ENCODE results near the gene SSC5D. TPM values are rescaled to one million over a fixed set of nuclear protein-coding genes. Genes with fewer than 3 reads are reported as not detected.
"Not testable (repeated sequence)": the region's sequence is repeated elsewhere in the genome, so short reads cannot be mapped to it uniquely, and the experiment has no call there.

Gene SSC5D
- 0.81 TPM for total RNA-seq

DNA sequence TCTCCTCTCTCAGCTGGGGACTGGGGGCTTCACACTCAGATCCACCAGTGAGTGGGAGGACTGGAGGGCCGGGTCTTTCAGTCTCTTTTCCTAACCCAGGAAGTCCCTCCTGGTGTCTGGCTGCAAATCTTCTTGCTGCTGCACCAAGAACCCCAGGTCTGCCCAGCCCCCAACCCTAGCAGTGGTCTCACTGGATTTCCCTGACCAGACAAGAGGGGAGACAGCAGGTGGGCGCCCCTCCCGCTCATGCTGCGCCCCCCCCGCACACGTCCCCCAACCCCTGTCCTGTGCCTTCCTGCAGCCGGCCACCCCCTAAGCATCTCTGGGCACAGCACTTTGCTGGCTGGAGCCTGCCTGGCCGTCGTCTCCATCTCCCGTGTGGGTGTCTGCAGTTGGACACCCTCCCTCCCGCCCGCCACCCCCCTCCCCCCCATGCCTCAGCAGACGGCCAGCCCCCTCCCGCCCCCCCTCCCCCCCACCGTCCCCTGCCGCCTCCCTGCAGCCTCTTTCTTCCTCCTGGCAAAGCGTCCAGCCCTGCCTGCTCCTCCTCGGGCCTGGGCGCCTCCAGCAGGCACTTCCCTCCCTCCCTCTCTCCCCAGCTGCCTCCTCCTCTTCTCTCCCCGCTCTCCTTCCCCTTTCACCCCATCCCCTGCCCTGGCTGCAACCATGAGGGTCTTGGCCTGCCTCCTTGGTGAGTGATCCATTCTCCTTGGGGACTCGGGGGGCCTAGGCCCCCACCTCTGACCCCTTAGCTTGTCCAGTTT, at the start of gene SSC5D:
SSC5D (plus strand) TSS at position 513 of the 764 bp plus-strand sequence; CDS start at position 667, 154 bp downstream.
- ATAC-seq (no peak), DNase-seq (ENCODE audit: low spot score) (no peak)

GRCh38 chr19:55439052-55439451, 49.2 kb upstream of the SSC5D start:
- DNase-seq (ENCODE audit: low spot score) (no peak), ATAC-seq (no peak)

- DNase-seq (ENCODE audit: low spot score) (no peak), ATAC-seq (no peak)
These were observed 47.7 kb upstream of the SSC5D start for GRCh38 chr19:55440411-55441105.

DNA sequence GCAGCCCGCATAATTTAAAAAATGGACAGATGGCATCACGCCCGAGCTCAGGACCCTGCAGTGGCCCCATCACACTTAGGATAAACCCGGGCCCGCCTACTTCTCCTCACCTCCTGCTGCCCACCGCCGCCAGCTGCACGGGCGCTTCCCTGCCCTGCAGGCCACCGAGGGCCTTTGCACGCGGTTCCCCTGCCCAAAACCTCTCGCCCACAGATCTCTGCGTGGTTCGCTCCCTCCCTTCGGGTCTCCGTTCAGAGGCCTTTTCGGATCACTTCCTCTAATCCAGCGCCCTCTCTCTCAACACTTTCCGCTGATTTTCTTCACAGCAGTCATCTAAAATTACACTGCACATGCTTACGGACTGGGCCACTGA, 46.9 kb upstream of the SSC5D start:
- no peak for DNase-seq (ENCODE audit: low spot score)

GRCh38 chr19:55441692-55442321, 46.4 kb upstream of the SSC5D start:
- ATAC-seq = no peak
- DNase-seq (ENCODE audit: low spot score) = no peak

More for the DNA sequence above, 46.9 kb upstream of the SSC5D start:
- no peak for ATAC-seq

GRCh38 chr19:55442372-55442961, 45.8 kb upstream of the SSC5D start:
- DNase-seq (ENCODE audit: low spot score) (no peak), ATAC-seq (peak; percentile 17)

- no peak for ATAC-seq
- DNase-seq (ENCODE audit: low spot score) = no peak
These were observed 45.0 kb upstream of the SSC5D start, which contains the start of gene SHISA7 for GRCh38 chr19:55443045-55443823. Gene SHISA7 (minus strand): TSS chr19:55443300. CDS start chr19:55442863, 437 bp downstream.

DNA sequence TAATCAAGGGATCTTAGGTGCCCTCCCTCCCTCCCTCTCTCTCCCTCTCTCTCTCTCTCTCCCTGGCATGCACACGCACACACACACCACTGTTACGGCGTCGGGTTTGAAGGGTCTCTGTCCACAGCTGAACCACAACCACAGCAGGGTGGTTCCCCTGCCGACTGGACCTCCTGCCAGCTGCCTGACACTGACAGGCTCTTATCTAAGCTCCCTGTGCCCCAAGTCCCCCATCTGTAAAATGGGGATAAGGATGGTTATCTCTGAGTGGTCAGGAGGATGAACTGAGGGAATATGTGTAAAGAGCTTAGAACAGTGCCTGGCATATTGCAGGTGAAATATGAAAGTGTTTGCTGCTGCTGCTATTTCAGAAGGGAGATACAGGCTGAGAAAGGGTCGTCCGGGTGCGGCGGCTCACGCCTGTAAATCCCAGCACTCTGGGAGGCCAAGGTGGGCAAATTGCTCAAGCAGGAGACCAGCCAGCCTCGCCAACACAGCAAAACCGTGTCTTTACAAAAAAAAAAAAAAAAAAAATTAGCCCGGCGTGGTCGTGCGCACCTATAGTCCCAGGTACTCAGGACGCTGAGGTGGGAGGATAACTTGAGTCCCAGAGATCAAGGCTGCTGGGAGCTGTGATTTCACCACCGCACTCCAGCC, 44.3 kb upstream of the SSC5D start:
- DNase-seq (ENCODE audit: low spot score) (no peak), ATAC-seq (no peak)

GRCh38 chr19:55444646-55445045, 43.6 kb upstream of the SSC5D start:
- DNase-seq (ENCODE audit: low spot score) = no peak
- no peak for ATAC-seq

- no peak for DNase-seq (ENCODE audit: low spot score)
- no peak for ATAC-seq
These were observed 42.2 kb upstream of the SSC5D start for GRCh38 chr19:55446060-55446459.

GRCh38 chr19:55447421-55448174, 40.6 kb upstream of the SSC5D start:
- ATAC-seq (peak; percentile 59), DNase-seq (ENCODE audit: low spot score) (peak; percentile 46)

DNA sequence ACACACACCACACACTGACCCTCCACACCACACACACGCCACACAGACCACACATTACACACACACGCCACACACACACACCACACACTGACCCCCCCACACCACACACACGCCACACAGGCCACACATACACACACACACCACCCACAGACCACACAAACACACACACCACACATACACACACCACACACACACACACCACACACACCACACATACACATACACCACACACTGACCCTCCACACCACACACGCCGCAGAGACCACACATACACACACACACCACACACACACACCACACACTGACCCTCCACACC, 40.1 kb upstream of the SSC5D start:
- not testable (repeated sequence) for DNase-seq (ENCODE audit: low spot score); ATAC-seq

- DNase-seq (ENCODE audit: low spot score) (no peak), ATAC-seq (no peak)
These were observed 38.8 kb upstream of the SSC5D start for GRCh38 chr19:55449469-55449868.

DNA sequence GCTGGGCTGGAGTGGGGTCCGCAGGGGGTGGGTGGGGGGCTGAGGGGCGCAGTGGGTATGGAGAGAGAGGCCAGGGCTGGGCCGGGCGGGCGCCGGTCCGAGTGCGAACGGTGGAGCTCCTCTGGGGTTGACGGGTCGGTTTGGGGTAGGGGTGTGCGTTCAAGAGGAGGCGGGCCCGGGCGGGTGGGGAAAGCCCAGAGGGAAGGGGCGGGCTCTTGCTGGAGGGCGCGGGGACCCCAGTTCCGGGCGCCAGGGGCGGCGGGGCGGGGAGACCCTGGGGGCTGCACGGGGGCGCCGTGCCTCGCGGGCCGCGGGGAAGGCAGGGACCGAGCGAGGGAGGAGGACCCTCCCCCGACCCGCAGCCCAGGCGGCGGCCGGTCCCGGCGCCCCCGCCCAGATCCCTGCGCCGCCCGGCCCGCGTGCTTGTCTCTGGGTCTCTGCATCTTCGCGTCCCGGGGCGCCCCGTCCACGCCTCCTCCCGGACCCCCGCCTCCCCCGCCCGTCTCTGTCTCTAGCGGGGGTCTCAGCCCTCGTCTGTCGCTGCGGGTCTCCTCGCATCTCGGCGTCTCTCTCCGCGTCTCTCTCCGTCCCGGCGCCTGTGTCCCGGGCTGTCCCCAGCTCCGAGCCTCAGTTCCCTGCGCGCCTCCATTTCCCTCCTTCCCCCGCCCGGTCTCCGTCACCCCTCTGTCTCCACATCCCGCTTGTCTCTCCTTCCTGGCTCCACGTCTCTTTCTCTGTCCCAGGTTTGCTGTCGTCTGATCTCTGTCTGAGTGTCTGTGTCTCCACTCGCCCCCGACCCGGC, 36.9 kb upstream of the SSC5D start:
- ATAC-seq (no peak), DNase-seq (ENCODE audit: low spot score) (no peak)

- DNase-seq (ENCODE audit: low spot score) (no peak), ATAC-seq (no peak)
These were observed 36.1 kb upstream of the SSC5D start for GRCh38 chr19:55451965-55452748.

DNA sequence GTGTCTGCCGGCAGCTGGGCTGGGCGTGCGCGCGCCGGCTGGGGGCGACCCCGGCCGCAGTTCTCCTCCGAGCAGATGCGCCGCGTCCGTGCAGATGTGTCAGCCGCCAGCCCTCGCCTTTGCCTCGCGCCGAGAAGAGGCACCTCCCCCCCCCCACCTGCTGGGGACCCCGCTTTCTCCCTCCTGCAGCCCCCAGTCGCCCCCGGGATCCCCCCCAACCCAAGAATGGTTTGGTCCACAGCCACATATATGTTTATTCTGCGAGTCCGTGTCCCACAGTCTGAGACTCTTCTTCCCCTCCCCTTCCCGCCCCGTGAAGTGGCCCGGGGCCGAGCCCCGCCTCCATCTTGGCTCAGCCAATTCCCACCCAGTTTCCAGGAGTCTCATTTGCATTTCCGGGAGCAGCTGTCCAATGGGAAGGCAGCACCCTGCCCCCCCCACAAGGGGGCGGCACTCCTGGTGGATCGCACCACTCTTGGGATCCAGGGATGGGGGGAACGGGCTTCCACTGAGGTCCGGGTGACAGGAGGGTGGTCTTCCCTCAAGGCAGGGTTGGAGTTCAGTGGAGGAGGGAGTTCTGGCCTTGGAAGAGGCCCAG, 35.4 kb upstream of the SSC5D start:
- ATAC-seq (peak; percentile 74), DNase-seq (ENCODE audit: low spot score) (peak; percentile 66)

- ATAC-seq (peak; percentile 8), DNase-seq (ENCODE audit: low spot score) (no peak)
These were observed 34.5 kb upstream of the SSC5D start for GRCh38 chr19:55453511-55454260.

Measured in left lobe of liver (tissue), 2 donors.